CD4-positive, alpha-beta T cell treated with Interleukin-15 for 1 hour (primary cell): ENCODE data around the gene PPID.
"Not testable (repeated sequence)": the region's sequence is repeated elsewhere in the genome, so short reads cannot be mapped to it uniquely, and the experiment has no call there.

Experiments used
- DNase-seq: peaks from one replicate; pipeline ENCODE4 v3.0.0-alpha.2; 2020

Gene PPID

GRCh38 chr4:158722917-158723793 lies at the start of gene PPID:
PPID (minus strand) TSS chr4:158723396; CDS start chr4:158723288, 108 bp downstream.
- DNase-seq: peak; percentile 81

GRCh38 chr4:158771776-158772175 lies 48.6 kb upstream of the PPID start:
- DNase-seq: no peak

GRCh38 chr4:158770671-158771070 lies 47.5 kb upstream of the PPID start:
- DNase-seq: no peak

- peak; percentile 40 for DNase-seq
These were observed 46.2 kb upstream of the PPID start for GRCh38 chr4:158769175-158769921.

GRCh38 chr4:158768555-158769174 lies 45.5 kb upstream of the PPID start, which contains the start of gene FNIP2:
FNIP2 (plus strand) TSS chr4:158769026; CDS start chr4:158769213, 187 bp downstream.
- DNase-seq: peak; percentile 73

- no peak for DNase-seq
These were observed 44.3 kb upstream of the PPID start for GRCh38 chr4:158767451-158767850.

- DNase-seq: no peak
These were observed 43.3 kb upstream of the PPID start for GRCh38 chr4:158766434-158767044.

GRCh38 chr4:158763462-158763861 lies 40.3 kb upstream of the PPID start:
- no peak for DNase-seq

- no peak for DNase-seq
These were observed 39.4 kb upstream of the PPID start for GRCh38 chr4:158762553-158762952.

- no peak for DNase-seq
These were observed 37.7 kb upstream of the PPID start for GRCh38 chr4:158760866-158761265.

GRCh38 chr4:158759539-158759938 lies 36.3 kb upstream of the PPID start:
- not testable (repeated sequence) for DNase-seq

- no peak for DNase-seq
These were observed 35.5 kb upstream of the PPID start for GRCh38 chr4:158758703-158759102.

- DNase-seq: no peak
These were observed 34.9 kb upstream of the PPID start for GRCh38 chr4:158758142-158758541.

GRCh38 chr4:158756588-158756987 lies 33.4 kb upstream of the PPID start:
- DNase-seq: no peak

GRCh38 chr4:158755819-158756218 lies 32.6 kb upstream of the PPID start:
- not testable (repeated sequence) for DNase-seq

- no peak for DNase-seq
These were observed 31.4 kb upstream of the PPID start for GRCh38 chr4:158754385-158755180.

GRCh38 chr4:158750379-158750778 lies 27.2 kb upstream of the PPID start:
- DNase-seq: no peak

- DNase-seq: not testable (repeated sequence)
These were observed 23.3 kb upstream of the PPID start for GRCh38 chr4:158746537-158746936.

GRCh38 chr4:158741326-158742021 lies 18.3 kb upstream of the PPID start:
- DNase-seq: no peak

GRCh38 chr4:158739600-158739999 lies 16.4 kb upstream of the PPID start:
- no peak for DNase-seq

GRCh38 chr4:158738866-158739265 lies 15.7 kb upstream of the PPID start:
- DNase-seq: no peak
